ENCODE results near the gene TUFM.
"Not testable (repeated sequence)": the region's sequence is repeated elsewhere in the genome, so short reads cannot be mapped to it uniquely, and the experiment has no call there.

The TUFM gene

GRCh38 chr16:28846080-28846932 is at the start of gene TUFM:
TUFM (minus strand) TSS chr16:28846348; CDS start chr16:28846269, 79 bp downstream.
- TF ChIP-seq CTCF (IDR thresholded peaks at IDR 0.05): peak; percentile 84
- no peak for TF ChIP-seq ZFX (IDR thresholded peaks at IDR 0.05; ENCODE audit: borderline replicate concordance)
- H3K27ac ChIP-seq: peak within 1 kb of the TSS; percentile 79

DNA sequence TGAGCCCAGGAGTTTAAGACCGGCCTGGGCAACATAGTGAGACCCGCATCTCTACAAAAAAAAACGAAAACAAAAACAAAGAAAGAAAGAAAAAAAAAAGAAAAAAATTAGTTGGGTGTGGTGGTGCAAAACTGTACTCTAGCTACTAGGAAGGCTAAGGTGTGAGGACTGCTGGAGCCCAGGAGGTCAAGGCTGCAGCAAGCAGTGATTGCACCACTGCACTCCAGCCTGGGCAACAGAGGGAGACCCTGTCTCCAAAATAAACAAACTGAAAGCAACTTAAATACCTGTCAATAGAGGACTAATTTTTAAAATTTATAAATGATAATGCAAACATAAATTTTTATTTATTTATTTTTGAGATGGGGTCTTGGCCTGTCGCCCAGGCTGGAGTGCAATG is 49.5 kb upstream of the TUFM start:
- H3K27ac ChIP-seq: no peak overlapping the region
- TF ChIP-seq CTCF (IDR thresholded peaks at IDR 0.05) (no peak), ZFX (IDR thresholded peaks at IDR 0.05; ENCODE audit: borderline replicate concordance) (no peak)

GRCh38 chr16:28893291-28893690 is 47.1 kb upstream of the TUFM start:
- H3K27ac ChIP-seq: no peak overlapping the region
- TF ChIP-seq ZFX (IDR thresholded peaks at IDR 0.05; ENCODE audit: borderline replicate concordance) (no peak), CTCF (IDR thresholded peaks at IDR 0.05) (no peak)

DNA sequence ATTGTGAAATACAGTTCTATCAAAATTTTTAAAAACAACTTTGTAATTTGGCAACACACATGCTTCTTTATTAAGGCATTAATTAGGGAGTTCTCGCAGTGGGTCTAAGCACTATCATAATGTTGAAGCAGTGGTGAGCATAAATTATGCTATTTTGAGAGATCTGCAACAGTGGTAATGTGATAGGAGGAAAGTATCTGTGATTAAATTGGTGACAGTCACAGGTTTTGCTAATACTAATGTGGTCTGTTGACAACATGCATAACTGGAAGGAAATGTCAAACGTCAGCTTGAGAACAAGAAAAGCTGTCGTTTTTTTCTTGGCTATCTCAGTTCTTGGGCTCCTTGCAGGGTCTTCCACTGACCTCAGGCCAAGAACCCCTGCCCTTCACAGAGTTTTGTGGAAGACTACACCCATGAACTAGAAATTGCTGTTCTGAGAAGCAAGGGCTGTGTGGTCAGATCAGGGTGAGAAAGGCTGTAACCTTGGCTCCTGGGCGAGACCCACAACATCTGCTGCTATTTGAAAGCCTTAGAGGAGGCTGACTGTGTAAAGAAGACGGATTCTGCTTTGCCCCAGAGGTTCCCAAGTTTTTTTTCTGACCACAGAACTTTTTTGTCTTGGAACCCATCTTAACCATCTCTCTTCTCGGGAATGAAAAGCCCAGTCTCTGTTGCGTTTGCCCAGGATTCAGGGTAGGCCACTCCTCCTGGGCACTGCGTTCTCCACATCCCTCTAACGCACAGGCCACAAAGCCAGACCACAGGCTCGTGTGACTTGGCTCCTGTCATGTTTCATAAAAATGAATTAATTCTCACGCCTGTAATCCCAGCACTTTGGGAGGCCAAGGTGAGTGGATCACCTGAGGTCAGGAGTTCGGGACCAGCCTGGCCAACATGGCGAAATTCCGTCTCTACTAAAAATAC is 46.1 kb upstream of the TUFM start:
- no peak for TF ChIP-seq CTCF (IDR thresholded peaks at IDR 0.05)
- TF ChIP-seq ZFX (IDR thresholded peaks at IDR 0.05; ENCODE audit: borderline replicate concordance): no peak
- no peak overlapping the region for H3K27ac ChIP-seq

DNA sequence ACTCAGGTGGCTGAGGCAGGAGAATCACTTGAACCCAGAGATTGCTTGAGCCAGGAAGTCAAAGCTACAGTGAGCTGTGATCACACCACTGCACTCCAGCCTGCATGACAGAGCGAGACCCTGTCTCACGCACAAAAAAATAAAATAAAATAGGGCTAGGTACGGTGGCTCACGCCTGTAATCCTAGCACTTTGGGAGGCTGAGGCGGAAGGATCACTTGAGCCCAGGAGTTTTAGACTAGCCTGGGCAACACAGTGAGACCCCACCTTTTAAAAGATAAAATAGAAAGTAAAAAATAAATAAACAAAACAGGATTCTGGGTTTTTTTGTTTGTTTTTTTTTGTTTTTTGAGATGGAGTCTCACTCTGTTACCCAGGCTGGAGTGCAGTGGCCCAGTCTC is 44.2 kb upstream of the TUFM start:
- not testable (repeated sequence) for H3K27ac ChIP-seq

DNA sequence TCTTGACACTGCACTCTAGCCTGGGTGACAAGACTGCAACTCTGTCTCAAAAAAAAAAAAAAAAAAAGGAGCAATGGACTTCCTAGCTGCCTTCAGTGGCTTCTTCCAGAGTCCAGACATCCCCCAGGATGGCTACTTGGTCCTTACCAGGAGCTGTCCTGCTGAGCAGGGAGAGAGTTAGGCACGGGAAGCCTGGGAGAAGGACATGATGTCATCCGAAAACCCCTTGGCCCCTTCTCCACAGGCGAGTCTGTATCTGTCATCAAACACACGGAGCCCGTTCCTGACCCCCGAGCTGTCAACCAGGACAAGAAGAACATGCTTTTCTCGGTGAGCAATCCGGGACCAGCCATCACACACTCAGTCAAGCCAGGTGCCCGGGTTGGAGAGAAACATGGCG is 40.8 kb upstream of the TUFM start:
- H3K27ac ChIP-seq: no peak overlapping the region
- TF ChIP-seq CTCF (IDR thresholded peaks at IDR 0.05): no peak
- TF ChIP-seq ZFX (IDR thresholded peaks at IDR 0.05; ENCODE audit: borderline replicate concordance): no peak

GRCh38 chr16:28884045-28884444 is 37.9 kb upstream of the TUFM start:
- TF ChIP-seq CTCF (IDR thresholded peaks at IDR 0.05) (no peak), ZFX (IDR thresholded peaks at IDR 0.05; ENCODE audit: borderline replicate concordance) (no peak)
- no peak overlapping the region for H3K27ac ChIP-seq

Measured in 22Rv1 (cell line).